Glutamatergic neuron (in vitro differentiated cells): Measurements from ENCODE around the gene XRCC5. TPM values are rescaled to one million over a fixed set of nuclear protein-coding genes. Genes with fewer than 3 reads are reported as not detected.
A peak's percentile ranks its signal among the peaks of the same experiment; 100 is the strongest.

Source experiments
- DNase-seq: peaks from one replicate; pipeline ENCODE4 v3.0.0; 2022
- H3K27ac Mint-ChIP-seq: one replicate; pipeline ENCODE4 v1.8.0; 2020; ENCODE audit warnings: mild to moderate bottlenecking, mixed read lengths, inconsistent platforms; ENCODE audit not compliant: unreplicated experiment
- H3K27me3 Mint-ChIP-seq: one replicate; pipeline ENCODE4 v1.8.0; 2020; ENCODE audit warnings: mild to moderate bottlenecking, moderate library complexity, mixed read lengths, inconsistent platforms; ENCODE audit not compliant: unreplicated experiment
- H3K36me3 Mint-ChIP-seq: one replicate; pipeline ENCODE4 v1.8.0; 2020; ENCODE audit warnings: mild to moderate bottlenecking, mixed read lengths, inconsistent platforms; ENCODE audit not compliant: unreplicated experiment
- H3K4me1 Mint-ChIP-seq: one replicate; pipeline ENCODE4 v1.8.0; 2020; ENCODE audit warnings: mild to moderate bottlenecking, low read depth, mixed read lengths, inconsistent platforms; ENCODE audit not compliant: unreplicated experiment
- H3K4me3 Mint-ChIP-seq: one replicate; pipeline ENCODE4 v1.8.0; 2020; ENCODE audit warnings: mild to moderate bottlenecking, mixed read lengths, inconsistent platforms; ENCODE audit not compliant: unreplicated experiment
- H3K9me3 Mint-ChIP-seq: one replicate; pipeline ENCODE4 v1.8.0; 2020; ENCODE audit warnings: mild to moderate bottlenecking, moderate library complexity, mixed read lengths, inconsistent platforms; ENCODE audit not compliant: unreplicated experiment
- CTCF ChIP-seq: fragments of 200-600 bp; sonication (generic); IDR thresholded peaks from one replicate; pipeline ENCODE4 v1.5.0; 2021; ENCODE audit not compliant: partially characterized antibody, unreplicated experiment
- total RNA-seq: library from RNA; stranded (reverse); fragmentation: NEBNext Ultra II Directional; extraction: Animal tissue kit (Norgen Biotek cat#: 25700); gene quantifications from one replicate; pipeline ENCODE4 v1.2.1, GENCODE V29; 2021; ENCODE audit not compliant: unreplicated experiment

XRCC5 gene
- total RNA-seq, 1 donor from 2014 or later: 254 TPM

GRCh38 chr2:216144372-216144771, 35.2 kb downstream of the XRCC5 start:
- Mint-ChIP-seq H3K9me3 (no peaks in the 10 kb centered on the region), H3K27me3 (no peaks in the 10 kb centered on the region), H3K36me3 (no peaks in the 10 kb centered on the region), H3K4me3 (no peak overlapping the region), H3K27ac (no peak overlapping the region), H3K4me1 (peaks cover 8% of the 10 kb centered on the region)
- TF ChIP-seq CTCF: no peak
- DNase-seq: no peak

GRCh38 chr2:216144857-216145256, 35.7 kb downstream of the XRCC5 start:
- Mint-ChIP-seq H3K4me3 (no peak overlapping the region), H3K27me3 (no peaks in the 10 kb centered on the region), H3K27ac (no peak overlapping the region), H3K36me3 (no peaks in the 10 kb centered on the region), H3K9me3 (no peaks in the 10 kb centered on the region), H3K4me1 (peaks cover 8% of the 10 kb centered on the region)
- no peak for DNase-seq
- TF ChIP-seq CTCF: no peak

- Mint-ChIP-seq H3K4me1 (peaks cover 9% of the 10 kb centered on the region), H3K27ac (no peak overlapping the region), H3K27me3 (no peaks in the 10 kb centered on the region), H3K9me3 (no peaks in the 10 kb centered on the region), H3K36me3 (peaks cover 2% of the 10 kb centered on the region), H3K4me3 (no peak overlapping the region)
- DNase-seq: no peak
- TF ChIP-seq CTCF: no peak
These were observed 37.4 kb downstream of the XRCC5 start for GRCh38 chr2:216146573-216146972.

GRCh38 chr2:216147172-216148131, 38.3 kb downstream of the XRCC5 start:
- DNase-seq: no peak
- H3K36me3 Mint-ChIP-seq: peaks cover 4% of the 10 kb centered on the region
- H3K27me3 Mint-ChIP-seq: peaks cover 2% of the 10 kb centered on the region
- H3K4me3 Mint-ChIP-seq: no peak overlapping the region
- no peaks in the 10 kb centered on the region for H3K9me3 Mint-ChIP-seq
- H3K27ac Mint-ChIP-seq: peak overlapping the region; percentile 44
- H3K4me1 Mint-ChIP-seq: peaks cover 11% of the 10 kb centered on the region
- no peak for TF ChIP-seq CTCF

GRCh38 chr2:216148983-216149382, 39.8 kb downstream of the XRCC5 start:
- Mint-ChIP-seq H3K27me3 (peaks cover 2% of the 10 kb centered on the region), H3K27ac (no peak overlapping the region), H3K9me3 (no peaks in the 10 kb centered on the region), H3K36me3 (peaks cover 4% of the 10 kb centered on the region), H3K4me1 (peaks cover 11% of the 10 kb centered on the region), H3K4me3 (no peak overlapping the region)
- no peak for DNase-seq
- TF ChIP-seq CTCF: no peak
